ENCODE measurements around the gene DHRS2.
"Not testable (repeated sequence)": the region's sequence is repeated elsewhere in the genome, so short reads cannot be mapped to it uniquely, and the experiment has no call there.

The DHRS2 gene

GRCh38 chr14:23650506-23650905, 14.3 kb downstream of the DHRS2 start:
- no peak for DNase-seq

- DNase-seq = no peak
Observed at GRCh38 chr14:23653051-23653450, 16.9 kb downstream of the DHRS2 start.

GRCh38 chr14:23654231-23654630, 18.1 kb downstream of the DHRS2 start:
- no peak for DNase-seq

- no peak for DNase-seq
Observed at GRCh38 chr14:23657959-23658470, 21.9 kb downstream of the DHRS2 start.

- DNase-seq = peak; percentile 34
Observed at GRCh38 chr14:23660290-23661226, 24.4 kb downstream of the DHRS2 start.

GRCh38 chr14:23661542-23661941, 25.4 kb downstream of the DHRS2 start:
- DNase-seq = no peak

GRCh38 chr14:23663127-23663526, 27.0 kb downstream of the DHRS2 start:
- DNase-seq = no peak

GRCh38 chr14:23663711-23664110, 27.5 kb downstream of the DHRS2 start:
- DNase-seq = no peak

- DNase-seq = no peak
Observed at GRCh38 chr14:23664207-23664885, 28.2 kb downstream of the DHRS2 start.

- DNase-seq = no peak
Observed at GRCh38 chr14:23665302-23666016, 29.3 kb downstream of the DHRS2 start.

GRCh38 chr14:23667134-23667533, 31.0 kb downstream of the DHRS2 start:
- no peak for DNase-seq

- no peak for DNase-seq
Observed at GRCh38 chr14:23669441-23669840, 33.3 kb downstream of the DHRS2 start.

- DNase-seq = no peak
Observed at GRCh38 chr14:23670481-23670880, 34.3 kb downstream of the DHRS2 start.

GRCh38 chr14:23672200-23672599, 36.0 kb downstream of the DHRS2 start:
- no peak for DNase-seq

GRCh38 chr14:23675337-23675736, 39.2 kb downstream of the DHRS2 start:
- no peak for DNase-seq

GRCh38 chr14:23675906-23676305, 39.7 kb downstream of the DHRS2 start:
- DNase-seq = peak; percentile 16

- no peak for DNase-seq
Observed at GRCh38 chr14:23681337-23681736, 45.2 kb downstream of the DHRS2 start.

GRCh38 chr14:23689709-23690514, 53.7 kb downstream of the DHRS2 start:
- not testable (repeated sequence) for DNase-seq

- DNase-seq = no peak
Observed at GRCh38 chr14:23692416-23692815, 56.3 kb downstream of the DHRS2 start.

GRCh38 chr14:23693252-23693775, 57.1 kb downstream of the DHRS2 start:
- no peak for DNase-seq

- peak; percentile 31 for DNase-seq
Observed at GRCh38 chr14:23694085-23694948, 58.2 kb downstream of the DHRS2 start.

Data from retina (tissue), 1 donor.